Inflammatory macrophage treated with lipopolysaccharide for 4 hours (primary cell): ENCODE measurements around the gene ADCY7.

Experiments
- DNase-seq: peaks from one replicate; pipeline ENCODE4 v3.0.0-alpha.2; 2020

The ADCY7 gene

GRCh38 chr16:50300942-50301625 is 34.7 kb downstream of the ADCY7 start:
- DNase-seq = no peak

- no peak for DNase-seq
These were observed 35.5 kb downstream of the ADCY7 start for GRCh38 chr16:50301626-50302471.

- DNase-seq = no peak
These were observed 36.2 kb downstream of the ADCY7 start for GRCh38 chr16:50302472-50303005.

- no peak for DNase-seq
These were observed 36.8 kb downstream of the ADCY7 start for GRCh38 chr16:50303041-50303604.

GRCh38 chr16:50303605-50304466 is 37.5 kb downstream of the ADCY7 start:
- no peak for DNase-seq

GRCh38 chr16:50304467-50305440 is 38.4 kb downstream of the ADCY7 start:
- no peak for DNase-seq

- no peak for DNase-seq
These were observed 39.2 kb downstream of the ADCY7 start for GRCh38 chr16:50305441-50306061.

- DNase-seq = no peak
These were observed 39.9 kb downstream of the ADCY7 start for GRCh38 chr16:50306287-50306686.

GRCh38 chr16:50308237-50308965 is 42.0 kb downstream of the ADCY7 start:
- DNase-seq = no peak

GRCh38 chr16:50309156-50309526 is 42.8 kb downstream of the ADCY7 start:
- DNase-seq = no peak

- DNase-seq = no peak
These were observed 43.4 kb downstream of the ADCY7 start for GRCh38 chr16:50309527-50310307.

GRCh38 chr16:50310308-50311133 is 44.2 kb downstream of the ADCY7 start:
- DNase-seq = no peak

GRCh38 chr16:50311134-50311528 is 44.8 kb downstream of the ADCY7 start:
- DNase-seq = no peak

- DNase-seq = no peak
These were observed 45.6 kb downstream of the ADCY7 start for GRCh38 chr16:50311891-50312501.

GRCh38 chr16:50313596-50314478 is 47.5 kb downstream of the ADCY7 start:
- peak; percentile 87 for DNase-seq

GRCh38 chr16:50314665-50315064 is 48.3 kb downstream of the ADCY7 start:
- no peak for DNase-seq
